Measurements from ENCODE around the gene OVCH1.
A peak's percentile ranks its signal among the peaks of the same experiment; 100 is the strongest.

Gene OVCH1

GRCh38 chr12:29431513-29431912 lies 66.0 kb downstream of the OVCH1 start:
- DNase-seq (ENCODE audit: low read depth): no peak
- TF ChIP-seq, protein P1, sequence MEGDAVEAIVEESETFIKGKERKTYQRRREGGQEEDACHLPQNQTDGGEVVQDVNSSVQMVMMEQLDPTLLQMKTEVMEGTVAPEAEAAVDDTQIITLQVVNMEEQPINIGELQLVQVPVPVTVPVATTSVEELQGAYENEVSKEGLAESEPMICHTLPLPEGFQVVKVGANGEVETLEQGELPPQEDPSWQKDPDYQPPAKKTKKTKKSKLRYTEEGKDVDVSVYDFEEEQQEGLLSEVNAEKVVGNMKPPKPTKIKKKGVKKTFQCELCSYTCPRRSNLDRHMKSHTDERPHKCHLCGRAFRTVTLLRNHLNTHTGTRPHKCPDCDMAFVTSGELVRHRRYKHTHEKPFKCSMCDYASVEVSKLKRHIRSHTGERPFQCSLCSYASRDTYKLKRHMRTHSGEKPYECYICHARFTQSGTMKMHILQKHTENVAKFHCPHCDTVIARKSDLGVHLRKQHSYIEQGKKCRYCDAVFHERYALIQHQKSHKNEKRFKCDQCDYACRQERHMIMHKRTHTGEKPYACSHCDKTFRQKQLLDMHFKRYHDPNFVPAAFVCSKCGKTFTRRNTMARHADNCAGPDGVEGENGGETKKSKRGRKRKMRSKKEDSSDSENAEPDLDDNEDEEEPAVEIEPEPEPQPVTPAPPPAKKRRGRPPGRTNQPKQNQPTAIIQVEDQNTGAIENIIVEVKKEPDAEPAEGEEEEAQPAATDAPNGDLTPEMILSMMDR (conservative IDR thresholded peaks at IDR 0.05; ENCODE audit: low read depth, low read length): no peak
- H3K4me3 ChIP-seq (ENCODE audit: low read length): no peak overlapping the region

GRCh38 chr12:29430716-29431044 lies 66.8 kb downstream of the OVCH1 start:
- DNase-seq (ENCODE audit: low read depth): no peak
- H3K4me3 ChIP-seq (ENCODE audit: low read length): no peak overlapping the region
- TF ChIP-seq, protein P1 (conservative IDR thresholded peaks at IDR 0.05; ENCODE audit: low read depth, low read length): no peak

DNA sequence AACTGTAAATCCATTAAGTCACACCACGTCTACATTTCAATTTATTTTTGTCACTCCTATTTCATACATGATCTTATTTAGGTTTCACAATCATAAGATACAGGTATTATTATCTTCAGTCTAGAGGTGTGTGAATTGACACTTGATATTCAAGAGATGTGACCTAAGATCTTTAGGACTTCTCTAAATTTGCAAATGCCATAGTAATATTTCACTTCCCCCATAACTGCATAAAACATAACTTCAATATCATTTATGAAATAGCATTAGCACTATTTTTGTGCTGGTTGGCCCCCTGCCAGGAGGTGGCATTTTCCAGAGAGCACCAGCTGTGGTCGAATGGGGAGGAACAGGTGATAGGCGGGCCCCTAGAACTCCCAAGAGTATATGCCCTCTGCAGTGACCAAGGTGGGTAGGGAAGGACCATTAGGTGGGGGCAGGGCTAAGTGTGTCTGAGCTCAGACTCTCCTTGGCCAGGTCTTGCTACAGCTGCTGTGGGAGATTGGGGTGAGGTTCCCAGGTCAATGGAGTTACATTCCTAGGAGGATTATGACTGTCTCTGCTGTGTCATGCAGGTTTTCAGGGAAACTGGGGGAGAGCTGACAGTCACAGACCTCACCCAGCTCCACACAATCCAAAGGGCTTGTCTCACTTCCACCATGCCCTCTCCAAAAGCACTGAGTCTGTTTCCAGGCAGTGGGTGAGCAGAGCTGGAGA lies 67.3 kb downstream of the OVCH1 start:
- TF ChIP-seq, protein P1 (conservative IDR thresholded peaks at IDR 0.05; ENCODE audit: low read depth, low read length): no peak
- no peak overlapping the region for H3K4me3 ChIP-seq (ENCODE audit: low read length)
- peak; percentile 76 for DNase-seq (ENCODE audit: low read depth)

DNA sequence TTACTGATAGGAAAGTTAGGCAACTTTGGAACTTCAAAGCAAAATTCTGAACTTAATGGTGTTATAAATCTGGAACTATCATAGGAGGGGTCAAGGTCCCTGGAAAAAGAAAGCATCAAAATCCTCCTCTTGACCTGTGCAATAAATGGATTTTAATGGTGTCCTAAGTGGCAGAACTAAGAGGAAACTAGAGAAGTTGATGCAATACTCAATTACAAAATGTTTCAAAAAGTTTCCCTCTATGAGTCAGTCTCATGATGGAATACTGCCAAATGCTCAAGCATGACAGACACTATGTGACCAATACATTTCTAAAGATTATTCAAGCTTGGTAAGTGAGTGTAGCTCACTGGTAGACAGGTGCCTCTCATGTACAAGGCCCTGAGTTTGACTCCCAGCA lies 68.9 kb downstream of the OVCH1 start:
- TF ChIP-seq, protein P1 (conservative IDR thresholded peaks at IDR 0.05; ENCODE audit: low read depth, low read length): no peak
- peak; percentile 76 for DNase-seq (ENCODE audit: low read depth)
- no peak overlapping the region for H3K4me3 ChIP-seq (ENCODE audit: low read length)

GRCh38 chr12:29427964-29428363 lies 69.5 kb downstream of the OVCH1 start:
- no peak for DNase-seq (ENCODE audit: low read depth)
- H3K4me3 ChIP-seq (ENCODE audit: low read length): no peak overlapping the region
- TF ChIP-seq, protein P1 (conservative IDR thresholded peaks at IDR 0.05; ENCODE audit: low read depth, low read length): peak; percentile 19

- TF ChIP-seq, protein P1 (conservative IDR thresholded peaks at IDR 0.05; ENCODE audit: low read depth, low read length): no peak
- no peak for DNase-seq (ENCODE audit: low read depth)
- no peak overlapping the region for H3K4me3 ChIP-seq (ENCODE audit: low read length)
Observed at GRCh38 chr12:29426498-29426897, 71.0 kb downstream of the OVCH1 start.

GRCh38 chr12:29425722-29426121 lies 71.8 kb downstream of the OVCH1 start:
- no peak for DNase-seq (ENCODE audit: low read depth)
- TF ChIP-seq, protein P1 (conservative IDR thresholded peaks at IDR 0.05; ENCODE audit: low read depth, low read length): no peak
- H3K4me3 ChIP-seq (ENCODE audit: low read length): no peak overlapping the region

All from retinal pigment epithelial cell (primary cell).